NT2/D1 (cell line): Measurements from ENCODE around the gene CHTF18.

ENCODE experiments used
- SUZ12 ChIP-seq: IDR thresholded peaks from 2 replicates; pipeline ENCODE4 v1.6.1; 2011; ENCODE audit not compliant: insufficient read length, insufficient read depth; ENCODE audit errors: extremely low read depth
- ZNF274 ChIP-seq: IDR thresholded peaks from 2 replicates; pipeline ENCODE4 v1.6.1; 2011; ENCODE audit warnings: mild to moderate bottlenecking, low read depth, low read length

DNA sequence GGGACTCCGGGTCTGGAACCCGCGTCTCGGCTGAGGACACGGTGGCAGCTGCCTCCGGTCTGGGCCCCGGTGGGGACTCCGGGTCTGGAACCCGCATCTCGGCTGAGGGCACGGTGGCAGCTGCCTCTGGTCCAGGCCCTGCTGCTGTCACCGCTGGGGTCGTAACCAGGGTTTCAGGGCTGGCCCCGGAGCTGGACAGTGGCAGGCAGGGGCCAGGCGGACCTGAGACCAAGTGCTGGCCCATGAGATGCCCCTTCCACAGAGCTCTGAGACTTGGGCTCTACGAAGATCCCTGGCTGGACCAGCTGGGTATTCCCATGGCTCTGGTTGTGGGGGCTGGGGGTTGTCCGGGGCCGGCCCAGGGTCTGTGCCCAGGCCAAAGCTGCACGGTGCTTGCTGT is 4.0 kb upstream of the CHTF18 start:
- TF ChIP-seq ZNF274 (no peak), SUZ12 (no peak)
